Measurements from ENCODE around the gene ETF1. TPM values are rescaled to one million over a fixed set of nuclear protein-coding genes. Genes with fewer than 3 reads are reported as not detected.

Gene ETF1
- total and polyA plus RNA-seq, 9 of the 15 experiments (the other 6 are each of a cell fraction or from before 2014, with no cell fraction given) = 53.7 to 209 (median 164) TPM

GRCh38 chr5:138469540-138470321 is 73.3 kb downstream of the ETF1 start (continued):
- TF ChIP-seq MGA (IDR thresholded peaks at IDR 0.05) = peak; percentile 19; the same call in 1 of the 2 replicates
- TF ChIP-seq MXD1 (CRISPR knock-in tag; IDR thresholded peaks at IDR 0.05; ENCODE audit: borderline replicate concordance, poor library complexity, severe bottlenecking) = no peak
- TF ChIP-seq DNMT1 (IDR thresholded peaks at IDR 0.05) = no peak
- no peak for TF ChIP-seq NFYB (IDR thresholded peaks at IDR 0.05; ENCODE audit: extremely low read depth, insufficient read length)
- TF ChIP-seq MYC (IDR thresholded peaks at IDR 0.05; ENCODE audit: low read depth, low read length) = no peak; the same call in none of the 2 replicates
- TF ChIP-seq MYC (CRISPR knock-in tag; IDR thresholded peaks at IDR 0.05; ENCODE audit: borderline replicate concordance, low read depth) = no peak
- no peak; the same call in 1 of the 2 replicates for TF ChIP-seq SPI1 (IDR thresholded peaks at IDR 0.05; ENCODE audit: borderline replicate concordance, low read depth, low read length)
- no peak for TF ChIP-seq ZBTB11 (CRISPR knock-in tag; IDR thresholded peaks at IDR 0.05)
